Left ventricle myocardium superior (tissue), 1 donor: ENCODE measurements around the gene MYH7B. TPM values are rescaled to one million over a fixed set of nuclear protein-coding genes. Genes with fewer than 3 reads are reported as not detected.

Experiments used
- ATAC-seq: fragments of 200-7000 bp; cut with Tn5 transposase; one replicate; pipeline ENCODE4 v1.9.1; 2020; ENCODE audit warnings: mild to moderate bottlenecking, moderate library complexity
- DNase-seq: peaks from one replicate; pipeline ENCODE4 v3.0.0-alpha.2; 2020
- intact Hi-C: fragments of 100-400 bp; cut with micrococcal nuclease; formaldehyde crosslinking; loops from one replicate; pipeline ENCODE4 v1.11.0; 2022
- total RNA-seq: library from RNA; stranded (reverse); fragmentation: NEBNext Ultra II Directional; extraction: Animal tissue kit (Norgen Biotek cat#: 25700); gene quantifications from one replicate; pipeline ENCODE4 v1.2.1, GENCODE V29; 2021
- donor health status: DM: no; HTN: yes; CAD: no; lungs with severe emphysema.

The MYH7B gene
- total RNA-seq, 1 donor from 2014 or later, result 297 TPM

GRCh38 chr20:34942301-34942700 is 13.4 kb upstream of the MYH7B start:
- intact Hi-C loops, result no loop called here
- no peak for DNase-seq
- no peak for ATAC-seq

- DNase-seq (no peak), ATAC-seq (no peak)
- intact Hi-C loops, result no loop called here
Observed at GRCh38 chr20:34943808-34944567, 11.7 kb upstream of the MYH7B start.

GRCh38 chr20:34945315-34946077 is 10.2 kb upstream of the MYH7B start:
- DNase-seq, result no peak
- intact Hi-C loops, result no loop called here
- peak; percentile 13 for ATAC-seq

- ATAC-seq (no peak), DNase-seq (no peak)
- intact Hi-C loops, result no loop called here
Observed at GRCh38 chr20:34946661-34947060, 9.0 kb upstream of the MYH7B start.

GRCh38 chr20:34947336-34947735 is 8.3 kb upstream of the MYH7B start:
- ATAC-seq, result no peak
- intact Hi-C loops, result no loop called here

GRCh38 chr20:34948030-34948429 is 7.6 kb upstream of the MYH7B start:
- peak; percentile 32 for ATAC-seq
- DNase-seq, result no peak
- intact Hi-C loops, result no loop called here

More at GRCh38 chr20:34947336-34947735, 8.3 kb upstream of the MYH7B start:
- no peak for DNase-seq

GRCh38 chr20:34949120-34949519 is 6.5 kb upstream of the MYH7B start:
- no peak for ATAC-seq
- no peak for DNase-seq
- intact Hi-C loops, result no loop called here

- ATAC-seq (no peak), DNase-seq (no peak)
- intact Hi-C loops, result no loop called here
Observed at GRCh38 chr20:34951252-34951651, 4.4 kb upstream of the MYH7B start.

GRCh38 chr20:34951652-34952051 is 4.0 kb upstream of the MYH7B start:
- ATAC-seq (peak; percentile 20), DNase-seq (peak; percentile 59)
- intact Hi-C loops, result no loop called here

GRCh38 chr20:34952671-34953070 is 3.0 kb upstream of the MYH7B start:
- intact Hi-C loops, result no loop called here
- no peak for DNase-seq
- ATAC-seq, result no peak

- no peak for ATAC-seq
- intact Hi-C loops, result no loop called here
- no peak for DNase-seq
Observed at GRCh38 chr20:34953960-34954359, 1.7 kb upstream of the MYH7B start.

- intact Hi-C loops, result no loop called here
- peak; percentile 41 for DNase-seq
- ATAC-seq, result peak; percentile 5
Observed at GRCh38 chr20:34954904-34955230, 801 bp upstream of the MYH7B start.

GRCh38 chr20:34956041-34956458 is 382 bp downstream of the MYH7B start:
- no peak for ATAC-seq
- DNase-seq, result no peak
- intact Hi-C loops, result loop anchor here (2.0 kb wide), 1 partner anchor 81 kb away; no protein-coding TSS in a partner anchor

- intact Hi-C loops, result loop anchor here (2.0 kb wide), 1 partner anchor 82 kb away; no protein-coding TSS in a partner anchor
- DNase-seq (no peak), ATAC-seq (no peak)
Observed at GRCh38 chr20:34956751-34957472, 1.2 kb downstream of the MYH7B start.

GRCh38 chr20:34964486-34964885 is 8.8 kb downstream of the MYH7B start:
- intact Hi-C loops, result no loop called here
- ATAC-seq, result no peak

GRCh38 chr20:34965051-34965450 is 9.4 kb downstream of the MYH7B start:
- DNase-seq, result no peak
- intact Hi-C loops, result no loop called here
- ATAC-seq, result no peak

More at GRCh38 chr20:34964486-34964885, 8.8 kb downstream of the MYH7B start:
- DNase-seq, result no peak

GRCh38 chr20:34967421-34967820 is 11.8 kb downstream of the MYH7B start:
- DNase-seq, result no peak
- intact Hi-C loops, result no loop called here
- ATAC-seq, result no peak

- DNase-seq (no peak), ATAC-seq (peak; percentile 10)
- intact Hi-C loops, result no loop called here
Observed at GRCh38 chr20:34968042-34968775, 12.5 kb downstream of the MYH7B start.

GRCh38 chr20:34970193-34970840 is 14.6 kb downstream of the MYH7B start:
- ATAC-seq (peak; percentile 31), DNase-seq (peak; percentile 36)
- intact Hi-C loops, result no loop called here
